CD14-positive monocyte (primary cell): ENCODE results near the gene SEPTIN5. TPM values are rescaled to one million over a fixed set of nuclear protein-coding genes. Genes with fewer than 3 reads are reported as not detected.

Source experiments
- DNase-seq, 3 donors: peaks; one replicate each; pipeline ENCODE4 v3.0.0-alpha.2; 2011 to 2022
- H2AFZ ChIP-seq: 2 replicates; pipeline ENCODE4 v1.6.0; 2012; ENCODE audit warnings: mild to moderate bottlenecking, low read depth, low read length, inconsistent platforms; ENCODE audit not compliant: insufficient read depth, poor library complexity, severe bottlenecking
- H3K27ac ChIP-seq, 2 donors: 1 replicate in 1 of 2; 2 replicates in 1 of 2; pipeline ENCODE4 v1.5.1; 2012 to 2013; ENCODE audit warnings: low read length in 2 of 2, control low read depth in 1 of 2, inconsistent platforms in 1 of 2, low read depth in 1 of 2, mild to moderate bottlenecking in 1 of 2
- H3K27me3 ChIP-seq, 2 donors: one replicate each; pipeline versions ENCODE4 v1.6.0 to v1.6.1; 2011 to 2013; ENCODE audit warnings: low read length in 2 of 2; ENCODE audit not compliant: control insufficient read depth in 2 of 2, insufficient read depth in 2 of 2
- H3K36me3 ChIP-seq, 2 donors: replicated peaks in 1 of 2; 1 replicate in 1 of 2; 2 replicates in 1 of 2; pipeline versions ENCODE4 v1.5.1 to v1.6.1; 2012 to 2013; ENCODE audit warnings: low read length in 2 of 2, control low read depth in 1 of 2, inconsistent platforms in 1 of 2, mild to moderate bottlenecking in 1 of 2; ENCODE audit not compliant: insufficient read depth in 2 of 2, control insufficient read depth in 1 of 2
- H3K4me1 ChIP-seq, 2 donors: 1 replicate in 1 of 2; 2 replicates in 1 of 2; pipeline versions ENCODE4 v1.5.1 to v1.6.1; 2012 to 2013; ENCODE audit warnings: low read length in 2 of 2, control low read depth in 1 of 2, inconsistent platforms in 1 of 2, mild to moderate bottlenecking in 1 of 2, moderate library complexity in 1 of 2; ENCODE audit not compliant: insufficient read depth in 2 of 2, control insufficient read depth in 1 of 2
- H3K4me2 ChIP-seq: replicated peaks from 2 replicates; pipeline ENCODE3; 2012; ENCODE audit warnings: low read length, moderate library complexity, mild to moderate bottlenecking; ENCODE audit not compliant: poor library complexity, severe bottlenecking; ENCODE audit errors: extremely low read depth
- H3K4me3 ChIP-seq, 3 experiments: fragments of 200-600 bp in 1 of 3; sonication (generic) in 1 of 3; replicated peaks in 1 of 3; 1 replicate in 2 of 3; 2 replicates in 1 of 3; pipeline ENCODE4 v1.5.1; 2011 to 2013; ENCODE audit warnings: low read length in 3 of 3, mild to moderate bottlenecking in 3 of 3, control low read depth in 2 of 3, low read depth in 2 of 3, inconsistent platforms in 1 of 3, moderate library complexity in 1 of 3
- H3K79me2 ChIP-seq: 2 replicates; pipeline ENCODE4 v1.6.0; 2012; ENCODE audit warnings: mild to moderate bottlenecking, control low read depth, inconsistent platforms, low read length, moderate library complexity; ENCODE audit not compliant: insufficient read depth
- H3K9ac ChIP-seq: 2 replicates; pipeline ENCODE4 v1.6.0; 2017; ENCODE audit warnings: low read length, mild to moderate bottlenecking; ENCODE audit not compliant: insufficient read depth, poor library complexity, severe bottlenecking
- H3K9me3 ChIP-seq, 2 donors: replicated peaks in 1 of 2; 1 replicate in 1 of 2; 2 replicates in 1 of 2; pipeline versions ENCODE4 v1.5.1 to v1.6.1; 2012 to 2013; ENCODE audit warnings: low read length in 2 of 2, control low read depth in 1 of 2; ENCODE audit not compliant: control insufficient read depth in 1 of 2, insufficient read depth in 1 of 2
- H4K20me1 ChIP-seq: 2 replicates; pipeline ENCODE4 v1.6.0; 2012; ENCODE audit warnings: mild to moderate bottlenecking, low read length, control low read depth, moderate library complexity; ENCODE audit not compliant: insufficient read depth
- H3K27ac Mint-ChIP-seq, 7 donors: one replicate each; pipeline ENCODE4 v1.8.0; 2020; ENCODE audit warnings: mild to moderate bottlenecking in 7 of 7, mixed read lengths in 7 of 7, moderate library complexity in 6 of 7, inconsistent platforms in 2 of 7
- H3K27me3 Mint-ChIP-seq, 3 donors: one replicate each; pipeline ENCODE4 v1.8.0; 2021 to 2022; ENCODE audit warnings: low read depth in 3 of 3, mild to moderate bottlenecking in 3 of 3, mixed read lengths in 3 of 3, moderate library complexity in 3 of 3, inconsistent platforms in 1 of 3
- H3K36me3 Mint-ChIP-seq, 2 donors: one replicate each; pipeline ENCODE4 v1.8.0; 2020; ENCODE audit warnings: mixed read lengths in 2 of 2, inconsistent platforms in 1 of 2, mild to moderate bottlenecking in 1 of 2
- H3K4me1 Mint-ChIP-seq: one replicate; pipeline ENCODE4 v1.8.0; 2020; ENCODE audit warnings: mild to moderate bottlenecking, mixed read lengths
- H3K4me3 Mint-ChIP-seq, 2 donors: one replicate each; pipeline ENCODE4 v1.8.0; 2020; ENCODE audit warnings: mild to moderate bottlenecking in 2 of 2, mixed read lengths in 2 of 2, moderate library complexity in 1 of 2
- H3K9me3 Mint-ChIP-seq, 7 donors: one replicate each; pipeline ENCODE4 v1.8.0; 2020 to 2022; ENCODE audit warnings: mixed read lengths in 7 of 7, mild to moderate bottlenecking in 6 of 7, moderate library complexity in 6 of 7, inconsistent platforms in 2 of 7
- CTCF ChIP-seq: fragments of 200-600 bp; IDR thresholded peaks from one replicate; pipeline ENCODE4 v1.8.0; 2022; ENCODE audit warnings: antibody characterized with exemption, mild to moderate bottlenecking
- WGBS: methylation state at CpG from one replicate; pipeline ENCODE4 v1.1.5; 2013; ENCODE audit warnings: missing lambda C conversion rate; ENCODE audit not compliant: insufficient coverage; 5-methylcytosine and 5-hydroxymethylcytosine counted together
- intact Hi-C, 2 donors: fragments of 100-400 bp; cut with micrococcal nuclease; formaldehyde crosslinking; loops; one replicate each; pipeline versions ENCODE4 v1.15.0 to v1.15.1; 2023
- polyA plus RNA-seq, 3 donors: library from polyadenylated mRNA; depleted of rRNA in 1 of 3; unstranded in 2 of 3; stranded (reverse) in 1 of 3; fragments of 300-500 nt in 2 of 3; fragments of >200 nt in 1 of 3; fragmentation: Illumina TruSeq in 2 of 3; gene quantifications; 1 replicate in 2 of 3; 2 replicates in 1 of 3; pipeline ENCODE4 v1.2.3, GENCODE V29; 2012 to 2021

SEPTIN5 gene
- polyA plus RNA-seq, 3 donors = 0.50 to 0.64 TPM; not detected in 1

GRCh38 chr22:19733755-19734154, 19.5 kb downstream of the SEPTIN5 start:
- no peak overlapping the region for H3K4me3 Mint-ChIP-seq
- Histone ChIP-seq H3K4me3 (no peak overlapping the region), H3K4me1 (peaks cover 7 to 8% of the 10 kb centered on the region in 2 donors), H3K79me2 (no peaks in the 10 kb centered on the region), H3K9me3 (no peaks in the 10 kb centered on the region), H2AFZ (no peak overlapping the region), H3K9ac (no peak overlapping the region), H4K20me1 (no peaks in the 10 kb centered on the region), H3K27ac (no peak overlapping the region), H3K36me3 (no peaks in the 10 kb centered on the region), H3K4me2 (no peak overlapping the region), H3K27me3 (peaks cover 0 to 10% of the 10 kb centered on the region in 2 donors)
- H3K27ac Mint-ChIP-seq = no peak overlapping the region
- peaks cover 9 to 39% (median 11%) of the 10 kb centered on the region in 3 donors for H3K27me3 Mint-ChIP-seq
- DNase-seq = no peak
- WGBS = 98% methylated on average over 5 of the region's 5 CpGs
- peaks cover 4% of the 10 kb centered on the region for H3K4me1 Mint-ChIP-seq
- TF ChIP-seq CTCF = no peak
- intact Hi-C loops = loop anchor here in 1 of 2 donors (5.0 kb wide), 1 partner anchor 279 kb away; no protein-coding TSS in a partner anchor
- H3K9me3 Mint-ChIP-seq = no peaks in the 10 kb centered on the region
- H3K36me3 Mint-ChIP-seq = no peaks in the 10 kb centered on the region

GRCh38 chr22:19734163-19734562, 19.9 kb downstream of the SEPTIN5 start:
- Mint-ChIP-seq H3K9me3 (no peaks in the 10 kb centered on the region), H3K27ac (no peak overlapping the region), H3K36me3 (no peaks in the 10 kb centered on the region), H3K4me3 (no peak overlapping the region), H3K4me1 (peaks cover 4% of the 10 kb centered on the region), H3K27me3 (peaks cover 9 to 39% (median 9%) of the 10 kb centered on the region in 3 donors)
- Histone ChIP-seq H3K36me3 (no peaks in the 10 kb centered on the region), H3K79me2 (no peaks in the 10 kb centered on the region), H3K4me2 (no peak overlapping the region), H4K20me1 (no peaks in the 10 kb centered on the region), H3K27ac (no peak overlapping the region), H2AFZ (no peak overlapping the region), H3K4me1 (peaks cover 7 to 8% of the 10 kb centered on the region in 2 donors), H3K27me3 (peaks cover 0 to 10% of the 10 kb centered on the region in 2 donors), H3K9me3 (no peaks in the 10 kb centered on the region), H3K9ac (no peak overlapping the region), H3K4me3 (no peak overlapping the region)
- no peak for DNase-seq
- WGBS = 95% methylated on average over 7 of the region's 7 CpGs
- intact Hi-C loops = loop anchor here in 1 of 2 donors (5.0 kb wide), 1 partner anchor 278 kb away; no protein-coding TSS in a partner anchor
- no peak for TF ChIP-seq CTCF
